NCI-H2196 (cell line): Measurements from ENCODE around the gene SHISAL2A.
"Not testable (repeated sequence)": the region's sequence is repeated elsewhere in the genome, so short reads cannot be mapped to it uniquely, and the experiment has no call there.

Experiments used
- DNase-seq: peaks from one replicate; lab custom pipeline; 2025; ENCODE audit not compliant: unreplicated experiment; lab: John Stamatoyannopoulos, UW

The SHISAL2A gene

DNA sequence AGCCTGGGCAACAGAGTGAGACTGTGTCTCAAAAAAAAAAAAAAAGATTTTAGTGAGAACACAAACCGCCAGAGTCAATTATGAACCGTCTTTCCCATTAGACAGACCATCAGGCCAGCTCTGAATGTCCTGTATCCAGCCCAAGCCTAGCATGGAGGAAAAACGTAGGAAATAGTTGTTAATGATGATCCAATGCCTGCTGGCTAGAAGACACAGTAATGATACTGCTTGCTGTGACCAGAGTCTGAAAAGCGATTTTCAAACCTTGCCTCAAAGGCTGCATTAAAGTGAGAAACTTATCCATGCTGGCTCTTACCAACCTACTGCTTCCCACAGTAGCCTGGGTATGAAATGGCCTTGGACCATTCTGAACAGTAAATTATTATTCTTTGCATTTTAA, 48.2 kb downstream of the SHISAL2A start:
- no peak for DNase-seq

DNA sequence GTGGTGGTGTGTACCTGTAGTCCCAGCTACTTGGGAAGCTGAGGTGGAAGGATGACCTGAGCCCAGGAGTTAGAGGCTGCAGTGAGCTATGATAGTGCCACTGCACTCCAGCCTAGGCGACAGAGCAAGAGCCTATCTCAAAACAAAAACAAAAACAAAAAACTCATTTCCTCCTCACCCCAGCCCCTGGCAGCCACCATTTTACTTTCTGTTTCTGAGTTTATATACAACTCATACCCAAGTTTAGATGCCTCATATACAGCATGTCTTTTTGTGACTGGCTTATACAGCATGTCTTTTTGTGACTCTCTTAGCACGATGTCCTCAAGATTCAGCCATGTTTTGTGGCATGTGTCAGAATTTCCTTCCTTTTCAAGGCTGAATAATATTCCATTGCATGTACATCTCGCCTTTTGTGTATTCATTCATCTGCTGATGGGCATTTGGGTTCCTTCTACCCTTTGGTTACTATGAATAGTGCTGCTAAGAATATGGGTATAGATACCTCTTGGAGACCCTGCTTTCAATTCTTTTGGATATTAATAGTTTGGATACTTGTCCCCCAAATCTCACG, 50.5 kb downstream of the SHISAL2A start:
- DNase-seq = no peak

DNA sequence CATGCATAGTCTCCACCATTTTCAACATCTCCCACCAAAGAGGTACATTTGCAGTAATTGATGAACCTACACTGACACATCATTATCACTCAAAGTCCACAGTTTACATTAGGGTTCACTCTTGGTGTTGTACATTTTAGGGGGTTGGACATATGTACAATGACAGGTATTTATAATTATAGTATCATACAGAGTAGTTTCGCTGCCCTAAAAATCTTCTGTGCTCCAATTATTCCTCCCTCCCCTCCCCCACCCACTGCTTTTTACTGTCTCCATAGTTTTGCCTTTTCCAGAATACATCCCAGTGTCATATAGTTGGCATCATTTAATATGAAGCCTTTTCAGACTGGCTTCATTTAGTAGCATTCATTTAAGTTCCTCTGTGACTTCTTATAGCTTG, 51.6 kb downstream of the SHISAL2A start:
- no peak for DNase-seq

DNA sequence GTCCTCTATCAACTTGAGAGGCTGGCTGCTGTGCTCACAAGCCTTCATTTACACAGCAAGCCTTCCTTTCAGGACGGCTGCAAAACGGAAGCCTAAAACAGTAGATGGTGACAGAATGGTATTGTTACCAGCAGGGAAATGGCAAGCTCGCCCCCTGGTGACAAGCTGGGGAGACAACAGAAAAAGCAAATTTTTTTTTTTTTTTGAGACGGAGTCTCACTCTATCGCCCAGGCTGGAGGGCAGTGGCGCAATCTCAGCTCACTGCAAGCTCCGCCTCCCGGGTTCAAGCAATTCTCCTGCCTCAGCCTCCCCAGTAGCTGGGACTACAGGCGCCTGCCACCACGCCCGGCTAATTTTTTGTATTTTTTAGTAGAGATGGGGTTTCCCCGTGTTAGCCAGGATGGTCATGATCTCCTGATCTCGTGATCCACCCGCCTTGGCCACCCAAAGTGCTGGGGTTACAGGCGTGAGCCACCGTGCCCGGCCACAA, 53.3 kb downstream of the SHISAL2A start:
- DNase-seq = peak; percentile 69

DNA sequence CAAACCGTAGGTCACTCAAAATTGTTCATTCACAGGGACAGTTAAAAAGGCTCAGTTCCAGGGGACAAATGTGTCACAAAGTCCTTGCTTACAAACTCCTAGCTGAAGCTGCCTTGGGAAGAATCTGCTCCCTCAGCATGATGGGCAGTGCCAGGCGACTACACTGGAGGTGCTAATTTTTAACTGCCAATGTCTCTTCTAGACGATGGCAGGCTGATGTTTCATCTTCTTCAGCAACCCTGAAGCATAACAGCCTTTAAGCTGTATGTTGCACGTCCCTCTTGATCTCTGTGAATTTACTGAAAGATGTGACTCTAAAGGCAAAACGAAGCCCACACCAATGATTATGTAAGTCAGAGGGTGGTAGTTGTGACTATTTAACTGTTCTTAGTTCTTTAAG, 53.9 kb downstream of the SHISAL2A start:
- DNase-seq = no peak

DNA sequence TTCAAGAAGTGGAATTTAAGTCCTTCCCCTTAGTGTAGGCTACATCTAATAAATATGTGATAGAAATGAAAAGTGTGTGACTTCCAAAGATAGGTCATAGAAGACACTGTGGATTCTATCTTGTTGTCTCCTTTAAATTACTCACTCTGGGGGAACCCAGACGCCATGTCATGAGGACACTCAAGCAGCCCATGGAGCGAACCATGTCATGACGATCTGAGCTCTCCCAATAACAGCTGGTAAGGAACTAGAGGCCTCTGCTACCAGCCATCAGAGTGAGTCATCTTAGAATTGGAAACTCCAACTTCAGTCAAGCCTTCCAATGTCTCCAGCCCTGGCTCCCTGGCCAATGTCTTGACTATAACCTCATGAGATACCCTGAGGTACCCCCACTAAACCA, 58.9 kb downstream of the SHISAL2A start:
- no peak for DNase-seq

DNA sequence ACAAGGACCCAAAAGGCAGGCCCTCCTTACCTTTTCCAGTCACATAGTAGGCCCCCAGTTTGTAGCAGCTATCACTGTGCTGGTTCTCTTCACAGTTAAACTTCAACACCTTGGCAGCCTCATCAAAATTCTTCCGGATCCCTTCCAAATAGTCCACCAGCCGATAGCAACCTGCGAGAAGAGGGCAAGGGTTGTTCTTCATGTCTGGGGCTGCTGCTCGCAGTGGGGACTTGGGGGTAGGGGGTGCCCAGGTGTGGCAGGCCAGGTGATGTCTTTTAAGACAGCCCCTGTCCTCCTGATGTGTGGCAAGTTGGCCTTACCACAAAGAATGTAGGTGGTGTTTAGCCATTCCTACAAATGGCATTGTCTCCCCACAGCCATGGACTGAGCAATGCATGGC, 59.7 kb downstream of the SHISAL2A start:
- DNase-seq = no peak

DNA sequence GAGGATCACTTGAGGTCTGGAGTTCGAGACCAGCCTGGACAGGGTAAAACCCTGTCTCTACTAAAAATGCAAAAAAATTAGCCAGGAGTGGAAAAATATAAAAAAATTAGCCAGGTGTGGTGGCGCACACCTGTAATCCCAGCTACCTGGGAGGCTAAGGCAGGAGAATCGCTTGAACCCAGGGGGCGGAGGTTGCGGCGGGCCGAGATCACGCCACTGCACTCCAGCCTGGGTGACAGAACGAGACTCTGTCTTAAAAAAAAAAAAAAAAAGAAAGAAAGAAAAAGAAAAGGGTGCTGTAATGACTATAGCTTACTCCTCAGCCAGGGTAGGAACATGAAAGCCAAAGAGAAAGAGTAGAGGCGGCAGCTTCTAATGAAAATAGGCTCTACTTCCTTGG, 60.4 kb downstream of the SHISAL2A start:
- not testable (repeated sequence) for DNase-seq

DNA sequence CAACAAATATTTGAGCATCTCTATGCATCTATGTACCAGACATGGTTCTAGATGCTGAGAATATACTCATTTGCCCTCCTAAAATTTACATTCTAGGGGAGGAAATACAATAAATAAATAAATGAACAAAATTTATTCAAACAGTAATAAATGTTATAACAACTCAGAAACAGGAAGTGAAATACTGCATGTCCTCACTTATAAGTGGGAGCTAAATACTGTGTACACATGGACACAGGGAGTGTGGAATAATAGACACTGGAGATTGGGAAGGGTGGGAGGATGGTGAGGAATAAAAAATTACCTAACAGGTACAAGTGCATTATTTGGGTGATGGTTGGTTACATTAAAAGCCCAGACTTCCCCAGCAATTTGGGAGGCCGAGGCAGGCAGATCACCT, 60.9 kb downstream of the SHISAL2A start:
- no peak for DNase-seq

DNA sequence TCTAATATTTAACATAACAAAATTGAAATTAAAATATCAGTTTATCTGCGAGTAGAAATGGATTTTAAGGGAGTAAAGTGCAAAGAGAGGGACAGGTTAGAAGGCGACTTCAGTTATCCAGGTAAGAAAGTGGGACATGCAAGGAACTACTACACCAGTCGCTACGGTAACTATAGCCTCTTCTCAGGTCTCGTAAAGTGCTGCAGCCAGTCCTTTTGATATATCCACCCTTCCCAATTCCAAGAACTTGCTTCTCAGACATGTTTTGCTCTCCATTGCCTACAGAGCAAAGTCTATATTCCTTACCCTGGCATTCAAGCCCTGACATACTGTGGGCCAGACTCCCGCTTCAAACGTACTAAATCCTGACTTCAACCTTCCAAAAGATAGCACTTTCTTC, 62.7 kb downstream of the SHISAL2A start:
- DNase-seq = no peak

DNA sequence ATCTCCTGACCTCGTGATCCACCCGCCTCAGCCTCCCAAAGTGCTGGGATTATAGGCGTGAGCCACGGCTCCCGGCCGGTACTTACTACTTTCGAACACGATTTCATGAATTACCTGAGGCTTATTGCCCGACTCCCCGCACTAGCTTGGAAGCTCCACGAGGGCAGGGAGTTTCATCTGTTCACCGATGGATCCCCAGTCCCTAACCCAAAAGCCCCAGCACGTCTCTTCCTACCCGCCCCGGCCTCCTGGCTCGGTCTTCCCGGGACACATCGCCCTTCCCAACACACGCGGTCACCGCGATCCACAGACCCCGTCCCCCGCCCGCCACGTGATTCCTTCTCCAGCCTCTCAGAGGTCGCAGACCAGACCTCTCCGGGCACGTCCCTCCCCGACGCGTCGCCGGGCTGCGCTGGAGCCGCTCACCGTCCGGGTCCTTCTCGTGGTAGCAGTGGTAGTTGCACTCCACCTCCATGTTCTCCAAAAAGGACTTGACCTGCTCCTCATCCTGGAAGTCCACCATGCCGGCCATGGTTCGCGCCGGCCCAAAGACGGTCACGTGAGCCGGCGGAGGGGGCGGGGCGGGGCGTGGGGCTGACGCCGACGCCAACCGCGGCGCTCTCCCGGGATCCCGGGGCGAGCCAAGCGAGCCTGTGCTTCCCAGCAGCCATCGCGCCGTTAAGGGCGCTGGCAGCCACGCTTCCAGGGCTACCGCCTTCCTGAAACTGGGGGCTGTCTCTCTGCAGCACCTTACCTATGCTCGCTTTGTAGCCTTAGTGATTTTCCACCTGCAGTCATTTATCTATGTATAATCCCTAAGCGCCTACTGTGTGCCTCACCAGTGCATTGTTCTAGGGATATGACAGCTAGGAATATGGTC, 65.1 kb downstream of the SHISAL2A start, which contains the start of gene COA7:
COA7 (minus strand) TSS at position 553 of the 880 bp plus-strand sequence; CDS start at position 532, 21 bp downstream.
- DNase-seq = peak; percentile 93

DNA sequence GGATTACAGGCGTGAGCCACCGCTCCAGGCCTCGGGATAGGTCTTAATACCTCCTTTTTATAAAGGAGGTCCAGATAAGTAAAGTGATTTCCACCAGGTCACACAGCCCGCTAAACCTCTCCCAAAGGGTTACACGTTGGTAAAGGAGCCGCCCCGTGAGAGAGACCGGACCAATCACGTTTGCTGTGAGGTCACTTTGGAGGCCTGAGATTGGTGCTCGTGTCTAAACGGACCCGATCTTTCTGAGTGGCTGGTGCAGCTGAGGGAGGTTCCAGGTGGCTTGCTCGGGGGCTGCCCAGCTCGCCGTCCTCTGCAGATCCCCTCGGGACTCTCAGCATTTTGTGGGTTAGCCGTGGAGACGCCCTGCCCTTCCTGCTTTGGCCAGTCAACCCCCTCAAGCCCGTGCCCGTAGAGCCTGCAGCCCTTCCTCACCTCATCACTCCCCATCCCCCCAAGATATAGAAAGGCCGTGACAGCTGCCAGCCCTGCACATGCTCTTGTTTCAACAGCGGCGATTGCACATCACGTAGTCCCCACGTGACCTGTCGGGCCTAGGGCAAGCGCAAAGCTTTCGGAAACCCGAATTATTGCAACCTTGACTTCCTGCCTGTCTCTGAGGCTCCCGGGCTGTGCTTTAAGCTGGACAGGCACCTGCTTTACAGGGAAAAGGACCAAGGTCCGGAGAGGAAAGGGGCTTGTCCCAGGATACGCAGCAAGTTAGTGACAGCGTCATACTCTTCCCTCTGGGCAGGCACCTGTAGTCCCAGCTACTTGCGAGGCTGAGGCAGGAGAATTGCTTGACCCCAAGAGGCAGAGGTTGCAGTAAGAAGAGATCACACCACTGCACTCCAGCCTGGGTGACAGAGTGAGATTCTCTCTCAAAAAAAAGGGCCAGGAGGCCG, 70.2 kb downstream of the SHISAL2A start:
- DNase-seq = peak; percentile 75

DNA sequence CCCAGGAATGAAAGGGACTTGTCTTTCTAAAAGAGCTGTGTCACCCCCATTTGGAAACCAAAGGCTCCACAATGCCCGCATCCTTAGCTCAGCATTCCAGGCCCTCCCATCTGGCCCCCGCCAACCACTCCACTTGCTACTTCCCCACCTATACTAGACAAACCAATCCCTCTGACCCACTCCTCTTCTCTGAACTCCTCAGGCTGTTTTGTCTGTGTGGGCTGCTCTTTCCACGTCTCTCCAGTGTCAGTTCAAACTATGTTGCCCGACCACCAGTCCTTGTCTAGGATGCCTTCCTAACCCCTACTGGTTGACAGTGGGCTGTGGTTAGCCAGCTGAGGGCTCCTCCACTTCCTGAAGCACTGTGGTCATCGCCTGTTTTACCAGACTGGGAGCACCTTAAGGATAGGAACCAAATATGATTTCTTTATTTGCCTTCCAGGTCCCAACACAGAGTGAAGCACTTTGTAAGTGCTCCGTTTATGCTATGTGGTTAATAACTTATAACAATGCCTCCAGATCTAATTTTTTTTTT, 73.2 kb downstream of the SHISAL2A start:
- no peak for DNase-seq
